NAMALWA (cell line): ENCODE data around the gene PRR35.
A peak's percentile ranks its signal among the peaks of the same experiment; 100 is the strongest.
"Not testable (repeated sequence)": the region's sequence is repeated elsewhere in the genome, so short reads cannot be mapped to it uniquely, and the experiment has no call there.

Experiments used
- DNase-seq: peaks from one replicate; pipeline ENCODE4 v3.0.0-alpha.2; 2015; ENCODE audit warnings: low spot score

Gene PRR35

GRCh38 chr16:595094-595528, 34.9 kb downstream of the PRR35 start:
- DNase-seq: no peak

GRCh38 chr16:595942-596735, 35.9 kb downstream of the PRR35 start:
- DNase-seq: no peak

- no peak for DNase-seq
These were observed 36.5 kb downstream of the PRR35 start for GRCh38 chr16:596736-597060.

GRCh38 chr16:597655-598054, 37.5 kb downstream of the PRR35 start:
- not testable (repeated sequence) for DNase-seq

DNA sequence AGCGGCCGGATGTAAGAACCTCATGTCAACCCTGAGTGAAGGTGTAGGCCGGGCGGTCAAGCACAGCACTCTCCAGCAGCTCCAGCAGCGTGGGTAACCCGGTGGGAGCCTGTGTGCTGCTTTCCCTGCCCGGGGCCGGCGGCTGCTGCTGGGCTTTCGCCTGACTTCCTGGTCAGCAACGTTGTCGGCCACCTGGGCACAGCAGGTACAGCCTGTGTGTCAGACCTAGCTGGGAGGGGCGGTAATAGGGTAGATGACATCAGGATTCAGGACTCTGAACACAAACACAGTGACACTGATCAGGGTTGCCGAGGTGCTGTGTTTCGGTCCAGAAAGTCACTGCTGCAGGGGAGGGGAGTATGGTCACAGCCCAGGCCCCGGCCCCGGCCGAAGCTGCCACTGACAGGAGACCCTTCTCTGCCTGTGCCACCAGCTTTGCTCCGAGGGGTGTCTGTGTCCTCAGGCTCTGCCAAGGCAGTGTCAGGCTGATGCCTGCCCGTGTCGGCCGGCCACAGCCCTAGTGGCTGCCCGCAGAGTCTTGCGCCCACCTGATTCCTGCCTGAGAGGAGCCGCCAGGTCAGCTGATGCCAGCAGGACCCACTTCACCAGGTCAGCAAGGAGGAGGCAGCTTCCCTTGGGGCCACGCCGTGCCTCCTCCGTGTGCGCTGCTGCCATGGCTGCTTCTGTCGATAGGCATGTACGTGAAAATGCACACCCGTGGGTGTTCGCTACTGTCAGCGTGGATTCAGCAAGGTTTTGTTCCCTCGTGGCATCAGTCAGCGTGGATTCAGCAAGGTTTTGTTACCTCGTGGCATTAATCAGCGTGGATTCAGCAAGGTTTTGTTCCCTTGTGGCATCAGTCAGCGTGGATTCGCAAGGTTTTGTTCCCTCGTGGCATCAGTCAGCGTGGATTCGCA, 38.9 kb downstream of the PRR35 start:
- no peak for DNase-seq

- DNase-seq: peak; percentile 71
These were observed 40.6 kb downstream of the PRR35 start for GRCh38 chr16:600781-601180.

GRCh38 chr16:603933-604332, 43.7 kb downstream of the PRR35 start:
- DNase-seq: no peak

- no peak for DNase-seq
These were observed 46.6 kb downstream of the PRR35 start for GRCh38 chr16:606656-607307.

DNA sequence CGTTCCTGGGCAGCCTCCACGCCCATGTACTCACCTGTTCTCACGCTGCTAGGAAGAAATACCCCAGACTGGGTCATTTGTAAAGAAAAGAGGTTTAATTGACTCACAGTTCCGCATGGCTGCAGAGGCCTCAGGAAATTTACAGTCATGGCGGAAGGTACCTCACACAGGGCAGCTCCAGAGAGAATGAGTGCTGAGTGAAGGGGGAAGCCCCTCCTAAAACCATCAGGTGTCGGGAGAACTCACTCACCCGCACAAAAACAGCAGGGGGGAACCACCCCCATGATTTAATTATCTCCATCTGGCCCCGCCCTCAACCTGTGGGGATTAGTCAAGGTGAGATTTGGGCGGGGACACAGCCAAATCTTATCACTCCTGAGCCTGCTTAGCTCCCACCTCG, 47.8 kb downstream of the PRR35 start:
- no peak for DNase-seq

GRCh38 chr16:609316-609715, 49.1 kb downstream of the PRR35 start:
- DNase-seq: no peak

GRCh38 chr16:609984-610383, 49.8 kb downstream of the PRR35 start:
- no peak for DNase-seq

- no peak for DNase-seq
These were observed 50.6 kb downstream of the PRR35 start for GRCh38 chr16:610513-611381.

DNA sequence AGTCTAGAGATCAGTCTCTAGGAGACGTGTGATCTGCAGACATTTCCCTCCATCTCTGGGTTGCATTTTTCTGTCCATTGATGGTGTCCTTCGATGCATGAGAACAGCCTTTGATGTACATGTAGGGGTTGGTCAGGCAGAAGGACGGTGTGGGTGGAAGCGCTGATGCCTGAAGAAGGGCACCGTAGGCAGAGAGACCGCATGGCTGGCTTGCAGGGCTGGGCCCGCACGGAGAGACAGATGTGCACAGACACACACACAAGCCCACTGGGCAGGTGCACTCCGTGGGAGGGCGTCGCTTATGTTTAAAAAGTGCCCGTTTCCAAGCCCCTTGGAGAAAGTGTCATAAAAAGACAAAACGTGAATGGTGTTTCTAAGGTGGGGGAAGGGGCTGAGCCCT, 54.9 kb downstream of the PRR35 start:
- no peak for DNase-seq
